ENCODE data around the gene MOB3A. TPM values are rescaled to one million over a fixed set of nuclear protein-coding genes. Genes with fewer than 3 reads are reported as not detected.

MOB3A gene
- total and polyA plus RNA-seq, 10 of the 15 experiments (the other 5 are each of a cell fraction or from before 2014, with no cell fraction given): 7.5 to 229 (median 79.4) TPM

- TF ChIP-seq NKRF (conservative IDR thresholded peaks at IDR 0.05): no peak; the same call in 1 of the 2 replicates
- no peak for TF ChIP-seq ZNF274 (IDR thresholded peaks at IDR 0.05; ENCODE audit: insufficient read depth, insufficient read length)
- TF ChIP-seq SPI1 (IDR thresholded peaks at IDR 0.05; ENCODE audit: borderline replicate concordance, insufficient read depth, low read depth, low read length): no peak
- no peak for TF ChIP-seq RAD21 (IDR thresholded peaks at IDR 0.05; ENCODE audit: insufficient read depth, low read depth, low read length)
- TF ChIP-seq TAF1 (IDR thresholded peaks at IDR 0.05; ENCODE audit: borderline replicate concordance, low read depth, low read length): no peak
- peak; percentile 59; the same call in 1 of the 2 replicates for TF ChIP-seq EED (IDR thresholded peaks at IDR 0.05; ENCODE audit: low read depth)
- no peak for TF ChIP-seq BRCA1 (IDR thresholded peaks at IDR 0.05; ENCODE audit: low read depth, low read length)
- TF ChIP-seq NBN (IDR thresholded peaks at IDR 0.05): peak; percentile 76
- no peak for TF ChIP-seq KDM1A (IDR thresholded peaks at IDR 0.05; ENCODE audit: borderline replicate concordance)
- no peak for TF ChIP-seq CBX5 (IDR thresholded peaks at IDR 0.05; ENCODE audit: low read depth)
- no peak for TF ChIP-seq IRF3 (IDR thresholded peaks at IDR 0.05)
- no peak for TF ChIP-seq SP1 (IDR thresholded peaks at IDR 0.05; ENCODE audit: low read depth, low read length)
Measured at GRCh38 chr19:2051773-2052704, 44.1 kb downstream of the MOB3A start (continued).

All from GM12878 (cell line).